Stimulated activated CD8-positive, alpha-beta memory T cell treated with anti-CD3 and anti-CD28 coated beads, Interleukin-7, amount 100 ng/mL, for 48 hours (primary cell): ENCODE results near the gene HOXB3.
A peak's percentile ranks its signal among the peaks of the same experiment; 100 is the strongest.

Experiments
- DNase-seq, 2 donors: peaks; one replicate each; pipeline ENCODE4 v3.0.0-alpha.2; 2020; ENCODE audit warnings: low read depth in 1 of 2; ENCODE audit errors: extremely low read depth in 1 of 2

HOXB3 gene

GRCh38 chr17:48588528-48588927 lies 1.5 kb downstream of the HOXB3 start:
- DNase-seq = no peak

GRCh38 chr17:48588074-48588415 lies 2.0 kb downstream of the HOXB3 start:
- DNase-seq = no peak

- DNase-seq = no peak
Measured at GRCh38 chr17:48587276-48588073, 2.6 kb downstream of the HOXB3 start.

GRCh38 chr17:48586355-48587258 lies 3.4 kb downstream of the HOXB3 start:
- DNase-seq = no peak

- no peak for DNase-seq
Measured at GRCh38 chr17:48584223-48584741, 5.8 kb downstream of the HOXB3 start.

- DNase-seq = no peak
Measured at GRCh38 chr17:48583708-48584222, 6.3 kb downstream of the HOXB3 start.

GRCh38 chr17:48582750-48583069 lies 7.3 kb downstream of the HOXB3 start:
- no peak for DNase-seq

GRCh38 chr17:48579760-48580554 lies 10.1 kb downstream of the HOXB3 start:
- no peak for DNase-seq

GRCh38 chr17:48579471-48579759 lies 10.6 kb downstream of the HOXB3 start:
- no peak for DNase-seq

GRCh38 chr17:48578616-48579470 lies 11.2 kb downstream of the HOXB3 start:
- DNase-seq = no peak

GRCh38 chr17:48577946-48578615 lies 12.0 kb downstream of the HOXB3 start, which contains the start of gene HOXB4:
HOXB4 (minus strand) TSS chr17:48578350; CDS start chr17:48578319, 31 bp downstream.
- DNase-seq = peak in 1 of 2 donors; percentile 61

GRCh38 chr17:48577330-48577945 lies 12.6 kb downstream of the HOXB3 start:
- no peak for DNase-seq

- no peak for DNase-seq
Measured at GRCh38 chr17:48576479-48577309, 13.3 kb downstream of the HOXB3 start.

- no peak for DNase-seq
Measured at GRCh38 chr17:48575673-48576478, 14.2 kb downstream of the HOXB3 start.

GRCh38 chr17:48575066-48575582 lies 14.9 kb downstream of the HOXB3 start:
- no peak for DNase-seq

GRCh38 chr17:48574505-48575065 lies 15.5 kb downstream of the HOXB3 start:
- DNase-seq = no peak
